K562 (cell line): ENCODE data around the gene HJV. TPM values are rescaled to one million over a fixed set of nuclear protein-coding genes. Genes with fewer than 3 reads are reported as not detected.
A peak's percentile ranks its signal among the peaks of the same experiment; 100 is the strongest.

Experiments used
- CUX1 ChIP-seq: fragments of 200-800 bp; sonication (Bioruptor generic); IDR thresholded peaks from 2 replicates; pipeline ENCODE4 v1.6.1; 2016; ENCODE audit warnings: missing genetic modification characterization, missing compliant biosample characterization
- FOXO4 ChIP-seq: fragments of 450-650 bp; formaldehyde crosslinking; IDR thresholded peaks from 2 replicates; pipeline ENCODE4 v1.4.0; 2020; ENCODE audit warnings: mild to moderate bottlenecking, moderate library complexity
- NRF1 ChIP-seq, 2 experiments: fragments of 450-650 bp; IDR thresholded peaks in 1 of 2; conservative IDR thresholded peaks in 1 of 2; 2 replicates each; pipeline ENCODE4 v1.6.1; 2014; ENCODE audit warnings: mild to moderate bottlenecking in 2 of 2
- PCBP2 ChIP-seq: fragments of 200-400 bp; formaldehyde crosslinking; IDR thresholded peaks from 2 replicates; pipeline ENCODE4 v1.6.1; 2018; ENCODE audit warnings: low read length, low read depth, mild to moderate bottlenecking, moderate library complexity; ENCODE audit not compliant: poor library complexity, severe bottlenecking
- PYGO2 ChIP-seq: fragments of 450-650 bp; IDR thresholded peaks from 2 replicates; pipeline ENCODE4 v1.6.1; 2016; ENCODE audit warnings: mild to moderate bottlenecking, missing genetic modification characterization, moderate library complexity, missing compliant biosample characterization
- RBM14 ChIP-seq: fragments of 200-400 bp; formaldehyde crosslinking; IDR thresholded peaks from 2 replicates; pipeline ENCODE4 v1.6.1; 2018; ENCODE audit warnings: low read depth, mild to moderate bottlenecking, low read length, moderate library complexity, borderline replicate concordance; ENCODE audit not compliant: insufficient read depth
- XRCC5 ChIP-seq: fragments of 200-400 bp; formaldehyde crosslinking; IDR thresholded peaks from 2 replicates; pipeline ENCODE4 v1.6.1; 2017; ENCODE audit warnings: low read depth, mild to moderate bottlenecking, low read length
- ZNF232 ChIP-seq: sonication (generic); formaldehyde crosslinking; IDR thresholded peaks from 2 replicates; pipeline ENCODE4 v1.8.0; 2022; ENCODE audit warnings: mild to moderate bottlenecking, missing genetic modification reagents
- polyA plus RNA-seq, 8 experiments: library from polyadenylated mRNA; depleted of rRNA in 4 of 8; stranded (reverse) in 5 of 8; unstranded in 3 of 8; fragments of >200 nt; fragmentation: Nextera tagmentation in 2 of 8; fragmentation: Illumina TruSeq in 1 of 8; extraction: Ambion mirVana in 2 of 8; extraction: Trizol in 1 of 8; gene quantifications; 2 replicates each; pipeline versions ENCODE4 v1.2.1 to v1.2.3, GENCODE V29; 2011 to 2014; ENCODE audit warnings: inconsistent platforms in 1 of 8, missing spikeins in 1 of 8
- total RNA-seq, 7 experiments: library from RNA; depleted of rRNA in 6 of 7; stranded (reverse); fragments of >200 nt in 6 of 7; fragmentation: Illumina TruSeq in 2 of 7; extraction: Trizol in 2 of 7; gene quantifications; 2 replicates each; pipeline versions ENCODE4 v1.2.1 to v1.2.3, GENCODE V29; 2011 to 2021; ENCODE audit warnings: low replicate concordance in 1 of 7
- TF ChIP-seq, protein P1 (sequence below): fragments of 450-650 bp; IDR thresholded peaks from 2 replicates; pipeline ENCODE4 v1.6.1; 2016; ENCODE audit warnings: mild to moderate bottlenecking, moderate library complexity

The HJV gene
- total and polyA plus RNA-seq, 9 of the 15 experiments (the other 6 are each of a cell fraction or from before 2014, with no cell fraction given): 1.0 to 6.6 (median 2.4) TPM

GRCh38 chr1:146039844-146040194, 18.3 kb upstream of the HJV start (continued):
- TF ChIP-seq CUX1: no peak
- no peak for TF ChIP-seq XRCC5
- TF ChIP-seq PYGO2 (tag): no peak
- no peak for TF ChIP-seq PCBP2
- no peak for TF ChIP-seq FOXO4
- TF ChIP-seq ZNF232: no peak
- 0 out of 4 replicates have a peak, but pooled peaks of 1 of the 2 experiments have one; percentile 14 for TF ChIP-seq NRF1 (conservative IDR thresholded peaks at IDR 0.05 in 1 of 2, IDR thresholded peaks at IDR 0.05 in 1 of 2)
- no peak for TF ChIP-seq RBM14
- TF ChIP-seq, protein P1, sequence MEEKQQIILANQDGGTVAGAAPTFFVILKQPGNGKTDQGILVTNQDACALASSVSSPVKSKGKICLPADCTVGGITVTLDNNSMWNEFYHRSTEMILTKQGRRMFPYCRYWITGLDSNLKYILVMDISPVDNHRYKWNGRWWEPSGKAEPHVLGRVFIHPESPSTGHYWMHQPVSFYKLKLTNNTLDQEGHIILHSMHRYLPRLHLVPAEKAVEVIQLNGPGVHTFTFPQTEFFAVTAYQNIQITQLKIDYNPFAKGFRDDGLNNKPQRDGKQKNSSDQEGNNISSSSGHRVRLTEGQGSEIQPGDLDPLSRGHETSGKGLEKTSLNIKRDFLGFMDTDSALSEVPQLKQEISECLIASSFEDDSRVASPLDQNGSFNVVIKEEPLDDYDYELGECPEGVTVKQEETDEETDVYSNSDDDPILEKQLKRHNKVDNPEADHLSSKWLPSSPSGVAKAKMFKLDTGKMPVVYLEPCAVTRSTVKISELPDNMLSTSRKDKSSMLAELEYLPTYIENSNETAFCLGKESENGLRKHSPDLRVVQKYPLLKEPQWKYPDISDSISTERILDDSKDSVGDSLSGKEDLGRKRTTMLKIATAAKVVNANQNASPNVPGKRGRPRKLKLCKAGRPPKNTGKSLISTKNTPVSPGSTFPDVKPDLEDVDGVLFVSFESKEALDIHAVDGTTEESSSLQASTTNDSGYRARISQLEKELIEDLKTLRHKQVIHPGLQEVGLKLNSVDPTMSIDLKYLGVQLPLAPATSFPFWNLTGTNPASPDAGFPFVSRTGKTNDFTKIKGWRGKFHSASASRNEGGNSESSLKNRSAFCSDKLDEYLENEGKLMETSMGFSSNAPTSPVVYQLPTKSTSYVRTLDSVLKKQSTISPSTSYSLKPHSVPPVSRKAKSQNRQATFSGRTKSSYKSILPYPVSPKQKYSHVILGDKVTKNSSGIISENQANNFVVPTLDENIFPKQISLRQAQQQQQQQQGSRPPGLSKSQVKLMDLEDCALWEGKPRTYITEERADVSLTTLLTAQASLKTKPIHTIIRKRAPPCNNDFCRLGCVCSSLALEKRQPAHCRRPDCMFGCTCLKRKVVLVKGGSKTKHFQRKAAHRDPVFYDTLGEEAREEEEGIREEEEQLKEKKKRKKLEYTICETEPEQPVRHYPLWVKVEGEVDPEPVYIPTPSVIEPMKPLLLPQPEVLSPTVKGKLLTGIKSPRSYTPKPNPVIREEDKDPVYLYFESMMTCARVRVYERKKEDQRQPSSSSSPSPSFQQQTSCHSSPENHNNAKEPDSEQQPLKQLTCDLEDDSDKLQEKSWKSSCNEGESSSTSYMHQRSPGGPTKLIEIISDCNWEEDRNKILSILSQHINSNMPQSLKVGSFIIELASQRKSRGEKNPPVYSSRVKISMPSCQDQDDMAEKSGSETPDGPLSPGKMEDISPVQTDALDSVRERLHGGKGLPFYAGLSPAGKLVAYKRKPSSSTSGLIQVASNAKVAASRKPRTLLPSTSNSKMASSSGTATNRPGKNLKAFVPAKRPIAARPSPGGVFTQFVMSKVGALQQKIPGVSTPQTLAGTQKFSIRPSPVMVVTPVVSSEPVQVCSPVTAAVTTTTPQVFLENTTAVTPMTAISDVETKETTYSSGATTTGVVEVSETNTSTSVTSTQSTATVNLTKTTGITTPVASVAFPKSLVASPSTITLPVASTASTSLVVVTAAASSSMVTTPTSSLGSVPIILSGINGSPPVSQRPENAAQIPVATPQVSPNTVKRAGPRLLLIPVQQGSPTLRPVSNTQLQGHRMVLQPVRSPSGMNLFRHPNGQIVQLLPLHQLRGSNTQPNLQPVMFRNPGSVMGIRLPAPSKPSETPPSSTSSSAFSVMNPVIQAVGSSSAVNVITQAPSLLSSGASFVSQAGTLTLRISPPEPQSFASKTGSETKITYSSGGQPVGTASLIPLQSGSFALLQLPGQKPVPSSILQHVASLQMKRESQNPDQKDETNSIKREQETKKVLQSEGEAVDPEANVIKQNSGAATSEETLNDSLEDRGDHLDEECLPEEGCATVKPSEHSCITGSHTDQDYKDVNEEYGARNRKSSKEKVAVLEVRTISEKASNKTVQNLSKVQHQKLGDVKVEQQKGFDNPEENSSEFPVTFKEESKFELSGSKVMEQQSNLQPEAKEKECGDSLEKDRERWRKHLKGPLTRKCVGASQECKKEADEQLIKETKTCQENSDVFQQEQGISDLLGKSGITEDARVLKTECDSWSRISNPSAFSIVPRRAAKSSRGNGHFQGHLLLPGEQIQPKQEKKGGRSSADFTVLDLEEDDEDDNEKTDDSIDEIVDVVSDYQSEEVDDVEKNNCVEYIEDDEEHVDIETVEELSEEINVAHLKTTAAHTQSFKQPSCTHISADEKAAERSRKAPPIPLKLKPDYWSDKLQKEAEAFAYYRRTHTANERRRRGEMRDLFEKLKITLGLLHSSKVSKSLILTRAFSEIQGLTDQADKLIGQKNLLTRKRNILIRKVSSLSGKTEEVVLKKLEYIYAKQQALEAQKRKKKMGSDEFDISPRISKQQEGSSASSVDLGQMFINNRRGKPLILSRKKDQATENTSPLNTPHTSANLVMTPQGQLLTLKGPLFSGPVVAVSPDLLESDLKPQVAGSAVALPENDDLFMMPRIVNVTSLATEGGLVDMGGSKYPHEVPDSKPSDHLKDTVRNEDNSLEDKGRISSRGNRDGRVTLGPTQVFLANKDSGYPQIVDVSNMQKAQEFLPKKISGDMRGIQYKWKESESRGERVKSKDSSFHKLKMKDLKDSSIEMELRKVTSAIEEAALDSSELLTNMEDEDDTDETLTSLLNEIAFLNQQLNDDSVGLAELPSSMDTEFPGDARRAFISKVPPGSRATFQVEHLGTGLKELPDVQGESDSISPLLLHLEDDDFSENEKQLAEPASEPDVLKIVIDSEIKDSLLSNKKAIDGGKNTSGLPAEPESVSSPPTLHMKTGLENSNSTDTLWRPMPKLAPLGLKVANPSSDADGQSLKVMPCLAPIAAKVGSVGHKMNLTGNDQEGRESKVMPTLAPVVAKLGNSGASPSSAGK: 0 out of 2 replicates have a peak, but pooled peaks have one; percentile 20
